Activated CD4-positive, alpha-beta T cell treated with anti-CD3 and anti-CD28 coated beads, Interleukin-2, amount 50 U/mL, for 4 hours (primary cell): ENCODE data around the gene RAB44.

Experiments
- DNase-seq, 2 experiments: peaks; one replicate each; pipeline ENCODE4 v3.0.0-alpha.2; 2020

The RAB44 gene

DNA sequence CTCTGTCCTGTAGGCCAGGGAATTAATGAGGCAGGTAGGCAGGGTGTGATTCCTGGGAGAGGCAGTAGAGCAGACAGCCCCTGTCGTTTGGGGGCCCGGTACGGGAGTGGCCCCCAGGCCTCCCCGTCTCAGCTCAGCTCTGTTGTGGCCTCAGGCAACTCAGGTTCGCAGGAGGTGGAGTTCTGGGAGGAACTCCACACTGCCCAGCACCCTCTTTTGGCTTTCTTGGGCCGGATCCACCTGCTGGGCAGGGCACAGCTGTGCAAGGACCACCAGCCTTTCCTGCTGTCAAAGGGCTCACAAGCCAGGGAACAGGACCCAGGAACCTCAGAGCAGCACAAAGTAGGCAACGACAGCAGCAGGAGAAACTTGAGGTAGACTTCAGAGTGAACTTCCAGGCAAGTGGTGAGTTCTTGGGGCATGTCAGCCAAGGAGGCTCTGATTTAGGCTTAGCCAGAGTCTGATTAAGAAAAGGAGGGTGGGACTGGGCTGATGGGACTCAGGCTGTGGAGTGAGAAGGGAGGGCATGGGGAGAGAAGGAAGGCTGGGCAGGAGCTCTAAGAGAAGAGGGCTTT is 36.9 kb downstream of the RAB44 start:
- no peak for DNase-seq

DNA sequence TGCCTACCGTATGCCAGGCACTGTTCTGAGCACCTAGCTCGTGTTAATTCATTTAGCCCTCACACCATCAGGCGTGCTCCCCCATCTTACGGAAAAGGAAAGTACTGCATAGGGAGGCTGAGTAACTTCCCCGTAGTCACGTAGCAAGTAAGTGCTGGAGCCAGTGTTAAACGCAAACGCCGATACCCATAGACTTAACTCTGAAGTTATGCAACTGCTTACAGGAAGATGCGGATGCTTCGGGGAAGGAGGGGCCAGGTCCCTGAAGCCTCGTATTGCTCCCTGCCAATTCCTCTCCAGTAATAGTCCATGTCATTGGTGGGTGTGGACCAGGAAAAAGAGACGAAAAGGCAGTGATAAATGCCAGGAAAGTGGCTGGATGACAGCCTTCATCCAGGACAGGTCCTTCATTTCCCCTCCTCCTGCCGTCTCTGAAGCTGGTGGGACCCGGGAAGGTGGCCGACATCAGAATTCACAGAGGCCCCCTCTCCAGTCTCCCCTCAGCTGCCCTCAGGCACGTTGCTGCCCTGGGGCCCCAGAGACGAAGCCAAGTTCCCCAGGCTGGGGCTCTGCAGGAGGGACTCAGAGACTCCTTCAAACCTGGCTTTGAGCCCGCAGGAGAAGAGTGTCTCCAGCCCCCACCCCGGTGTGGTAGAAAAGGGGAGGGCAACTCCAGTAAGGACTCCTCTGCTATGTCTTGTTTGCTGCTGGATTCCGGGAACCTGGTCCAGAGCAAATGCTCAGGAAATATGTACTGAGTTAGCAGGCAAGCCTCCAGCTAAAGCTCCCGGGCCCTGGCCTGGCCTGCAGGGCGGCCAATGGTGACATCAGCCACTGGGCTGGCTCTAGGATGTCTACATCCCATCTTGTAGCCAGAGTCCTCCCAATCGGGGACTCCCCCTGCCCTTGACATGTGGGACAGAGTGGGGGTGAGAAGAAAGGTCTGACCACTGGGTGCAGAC is 37.8 kb downstream of the RAB44 start:
- no peak for DNase-seq

DNA sequence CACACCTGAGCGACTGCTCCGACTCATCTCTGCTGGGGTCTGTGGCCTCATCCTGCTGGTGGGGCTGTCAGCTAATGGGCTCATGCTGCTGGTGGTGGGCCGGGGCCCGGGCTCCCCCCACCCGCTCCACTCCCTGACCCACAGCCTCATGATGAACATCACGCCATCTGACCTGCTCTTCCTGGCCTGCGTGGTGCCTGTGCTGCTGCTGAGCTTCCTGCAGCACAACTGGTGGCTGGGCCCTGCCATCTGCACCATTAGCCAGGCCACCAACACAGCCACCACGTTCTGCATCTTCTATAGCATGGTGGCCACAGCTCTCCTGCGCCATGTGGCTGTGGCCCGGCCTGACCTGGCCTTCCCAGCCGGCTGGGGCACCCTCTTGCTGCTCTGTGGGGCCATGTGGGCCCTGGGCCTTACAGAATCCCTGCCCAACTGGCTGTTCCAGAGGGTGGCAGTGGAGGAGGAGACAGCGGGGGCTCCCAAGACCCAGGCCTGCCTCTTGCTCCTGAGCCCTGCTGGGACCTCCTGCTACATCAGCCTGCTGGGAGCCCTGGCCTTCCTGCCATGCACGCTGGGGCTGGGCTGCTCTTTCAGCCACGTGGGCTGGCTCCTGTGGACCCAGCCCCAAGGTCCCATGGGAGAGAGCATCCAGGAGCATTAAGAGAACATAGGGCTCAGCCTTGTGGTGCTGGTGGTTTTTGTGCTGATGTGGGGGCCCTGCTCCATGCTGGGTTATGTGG is 39.6 kb downstream of the RAB44 start:
- DNase-seq = no peak

DNA sequence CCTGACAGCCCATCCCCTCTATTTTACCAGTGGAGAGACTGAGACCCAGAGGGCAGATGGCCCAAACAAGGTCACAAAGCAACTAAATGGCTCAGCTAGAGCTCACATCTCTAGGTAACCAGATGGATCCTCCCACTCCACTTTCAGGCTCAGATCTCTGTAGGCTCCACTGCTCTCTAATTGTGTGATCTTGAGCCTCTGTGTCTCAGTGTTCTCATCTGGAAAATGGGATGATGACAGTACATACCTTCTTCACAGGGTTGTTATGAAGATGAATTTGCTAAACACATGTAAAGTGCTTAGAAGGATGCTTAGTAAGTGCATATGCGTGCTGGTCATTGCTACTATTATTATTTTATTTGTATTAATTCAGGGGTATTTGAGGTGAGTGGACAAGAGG is 40.5 kb downstream of the RAB44 start:
- no peak for DNase-seq

DNA sequence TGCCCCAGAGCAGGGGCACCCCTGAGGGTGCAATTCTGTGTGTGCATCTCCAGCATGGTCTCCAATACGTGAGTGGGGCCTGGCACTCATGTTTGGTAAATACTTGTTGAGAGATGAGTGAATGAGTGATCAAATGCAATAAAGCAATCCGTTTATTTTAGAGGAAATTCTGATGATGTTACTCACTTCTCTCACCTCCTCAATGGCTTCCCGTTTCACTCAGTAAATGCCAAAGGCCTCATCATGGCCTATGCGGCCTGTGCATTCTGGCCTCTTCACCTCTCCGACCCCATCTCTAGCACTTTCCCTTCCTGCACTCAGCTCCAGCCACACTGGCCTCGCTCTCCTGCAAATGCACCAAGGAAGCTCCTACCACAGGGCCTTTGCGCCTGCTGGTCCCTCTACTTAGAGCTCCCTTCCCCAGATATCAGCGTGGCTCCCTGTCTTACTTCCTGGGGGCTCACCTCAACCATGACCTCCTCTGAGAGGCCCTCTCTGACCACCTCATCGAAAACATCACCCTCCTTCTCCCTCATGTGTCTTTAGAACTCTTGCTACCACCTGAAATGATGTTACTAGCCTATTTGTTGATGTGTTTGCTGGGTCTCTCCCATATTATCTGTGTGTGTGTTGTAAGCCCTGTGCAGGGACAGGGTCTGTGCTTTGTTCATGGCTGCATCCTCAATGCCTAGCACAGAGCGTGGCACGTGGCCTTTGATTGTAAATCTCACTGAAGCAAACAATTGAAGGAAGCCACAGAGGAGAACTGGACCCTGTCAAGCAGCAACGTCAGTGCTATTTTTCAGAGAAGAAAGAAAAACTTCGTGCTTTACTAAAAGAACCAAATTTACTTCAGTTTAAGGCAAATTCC is 42.6 kb downstream of the RAB44 start:
- no peak for DNase-seq

DNA sequence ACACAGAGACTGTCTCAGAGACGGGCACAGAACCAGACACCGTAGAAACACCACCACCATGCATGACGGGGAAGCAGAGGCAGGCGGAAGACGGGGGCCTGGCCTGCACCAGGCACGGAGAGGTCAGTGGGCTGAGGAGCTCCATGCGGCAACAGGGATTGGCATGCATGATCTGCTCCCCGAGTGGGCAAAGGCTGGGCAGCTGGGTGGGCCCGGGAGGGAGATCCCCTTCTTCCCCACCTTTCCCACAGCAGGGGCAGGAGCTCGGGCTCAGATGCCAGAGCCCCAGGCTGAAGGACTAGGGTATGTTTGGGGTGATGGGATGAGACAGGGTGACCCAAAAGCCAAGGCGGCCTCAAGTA is 43.2 kb downstream of the RAB44 start:
- DNase-seq = no peak

DNA sequence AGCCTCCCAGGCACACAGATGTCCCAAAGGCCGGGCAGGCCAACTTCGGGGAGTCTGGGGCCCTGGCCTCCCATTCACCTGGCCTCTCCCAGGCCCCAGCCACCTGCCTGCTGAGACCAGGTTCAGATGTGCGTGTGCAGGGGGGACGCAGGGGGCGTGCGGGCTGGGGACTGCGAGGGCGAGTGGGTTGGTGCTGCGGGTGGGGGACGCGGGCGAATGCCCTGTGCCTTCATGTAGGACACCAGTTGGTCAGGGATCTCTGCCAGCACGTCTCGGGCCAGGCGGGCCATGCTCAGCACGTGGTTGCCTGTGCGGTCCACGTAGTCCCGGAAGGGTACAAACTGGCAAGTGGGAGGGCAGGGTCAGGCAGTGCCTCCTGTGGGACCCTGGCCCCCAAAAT is 44.5 kb downstream of the RAB44 start:
- DNase-seq = no peak

DNA sequence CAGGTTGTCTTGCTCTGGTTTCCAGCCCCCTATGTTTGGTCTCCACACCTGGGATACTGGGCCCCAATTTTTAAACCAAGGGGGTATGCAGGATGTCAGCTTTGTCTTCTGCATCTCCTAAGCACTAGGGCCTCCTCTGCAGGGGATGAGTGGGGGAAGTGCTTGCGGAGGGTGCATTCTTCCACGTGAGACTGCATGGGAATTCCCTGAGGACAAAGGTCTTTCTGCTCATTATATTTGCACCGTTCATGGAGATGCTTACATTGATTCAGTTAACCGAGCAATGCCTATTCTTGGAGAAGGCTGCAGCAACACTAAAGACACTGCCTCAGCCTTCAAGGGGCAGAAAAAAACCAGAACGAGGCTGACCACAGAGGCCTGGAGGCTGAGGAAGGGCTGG is 45.4 kb downstream of the RAB44 start:
- DNase-seq = no peak

DNA sequence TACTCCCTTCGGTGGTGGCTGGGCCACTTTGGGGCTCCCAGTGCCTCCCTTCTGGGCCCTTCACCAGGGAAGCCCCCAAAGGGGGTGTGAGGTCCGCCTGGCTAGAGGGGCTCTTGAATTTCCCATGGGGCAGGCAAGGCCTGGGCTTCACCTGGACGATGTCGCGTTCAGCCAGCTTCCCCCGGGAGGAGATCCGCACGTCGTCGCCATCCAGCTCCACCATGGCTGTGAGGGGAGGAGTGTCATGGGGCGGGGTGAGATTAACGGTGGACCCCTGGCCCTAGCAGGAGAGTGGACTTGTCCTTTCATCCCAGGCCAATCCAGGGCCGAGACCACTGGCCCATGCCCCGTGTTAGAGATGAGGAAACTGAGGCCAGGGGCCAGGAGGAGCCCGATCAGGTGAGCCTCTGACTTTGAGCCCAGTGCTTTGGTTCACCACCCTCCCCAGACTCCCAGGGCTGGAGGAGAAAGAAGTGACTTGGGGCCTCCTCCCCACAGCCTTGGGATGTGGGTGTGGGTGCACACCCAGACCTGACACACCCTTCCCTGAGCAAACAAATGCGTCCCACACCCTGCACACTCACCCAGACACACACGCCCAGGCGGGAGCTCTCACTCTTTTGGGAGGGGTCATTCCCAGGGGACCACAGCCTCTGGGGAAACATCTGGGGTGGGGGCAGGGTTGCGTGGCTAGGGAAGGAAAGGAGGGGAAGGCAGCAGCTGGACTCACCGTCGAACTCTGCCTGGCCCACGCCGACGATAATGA is 46.1 kb downstream of the RAB44 start:
- DNase-seq = no peak

DNA sequence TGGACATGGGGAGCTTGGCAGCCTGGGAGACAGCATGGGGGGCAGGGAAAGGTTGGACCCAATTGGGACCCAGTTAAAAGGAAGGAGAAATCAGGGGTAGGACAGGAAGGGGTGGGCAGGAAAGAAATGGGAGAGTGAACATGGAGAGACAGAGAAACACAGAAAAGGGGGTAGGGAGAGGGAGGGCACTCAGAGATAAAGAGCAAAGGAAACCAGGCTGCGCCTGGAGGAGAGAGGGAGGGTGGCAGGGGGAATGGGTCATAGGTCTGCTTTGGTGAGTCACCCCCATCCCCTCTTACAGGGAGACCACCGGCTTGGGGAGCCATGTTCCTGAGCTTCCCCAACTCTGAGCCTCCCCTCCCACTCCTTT is 46.7 kb downstream of the RAB44 start:
- no peak for DNase-seq

DNA sequence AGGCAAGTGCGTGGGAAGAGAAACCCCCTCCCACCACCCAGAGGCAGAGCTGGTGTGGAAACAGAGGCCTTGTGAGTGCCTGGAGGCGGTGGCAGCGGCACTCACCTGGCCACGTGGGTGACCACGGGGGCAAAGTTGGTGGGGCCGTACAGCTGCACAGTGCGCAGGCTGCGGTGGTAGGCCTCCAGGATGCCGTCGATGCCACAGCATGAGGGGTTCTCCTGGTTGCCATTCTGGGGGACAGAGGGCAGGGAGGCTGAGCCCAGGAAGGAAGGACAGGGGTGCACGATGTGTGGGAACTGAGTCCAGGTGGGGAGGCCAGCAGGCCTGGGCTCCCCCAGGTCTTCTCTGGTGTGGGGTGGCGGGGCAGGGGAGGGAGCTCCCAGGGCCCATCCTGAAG is 47.7 kb downstream of the RAB44 start:
- no peak for DNase-seq

DNA sequence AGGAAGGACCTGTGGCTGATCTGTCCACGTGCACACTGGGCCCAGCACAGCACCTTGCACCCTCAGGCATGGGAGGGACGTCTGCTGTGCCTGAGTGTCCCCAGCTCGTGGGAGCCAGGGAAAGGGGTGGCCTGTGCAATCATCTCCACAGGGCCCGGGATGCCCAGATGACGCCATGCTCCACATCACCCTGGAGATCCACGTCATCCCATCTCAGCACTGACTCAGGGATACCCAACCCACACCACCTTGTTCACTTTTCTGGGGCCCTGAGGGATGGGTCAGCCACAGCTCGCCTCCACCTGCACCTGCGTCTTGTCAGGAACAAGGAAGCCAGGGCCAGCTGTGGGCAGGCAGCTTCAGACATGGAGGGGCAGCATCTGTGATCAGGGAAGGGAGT is 48.2 kb downstream of the RAB44 start:
- no peak for DNase-seq

DNA sequence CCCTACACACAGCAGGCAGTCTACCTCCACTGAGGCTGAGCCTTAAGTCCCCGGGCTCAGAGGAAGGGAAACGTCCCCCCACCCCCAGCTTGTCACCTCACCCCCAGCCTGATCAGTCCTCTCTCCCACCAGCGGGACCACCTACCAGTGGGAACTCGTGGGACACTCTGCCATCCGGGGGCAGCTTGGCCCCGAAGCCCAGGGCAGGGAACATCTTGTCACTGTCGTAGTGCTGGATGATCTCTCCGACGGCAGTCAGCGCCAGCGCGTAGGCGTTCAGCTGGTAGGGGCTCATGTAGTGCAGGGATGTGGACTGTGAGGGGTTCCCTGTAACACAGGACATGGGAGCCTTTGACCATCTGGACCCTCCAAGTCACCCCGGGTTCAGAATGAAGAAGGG is 48.6 kb downstream of the RAB44 start:
- DNase-seq = no peak

DNA sequence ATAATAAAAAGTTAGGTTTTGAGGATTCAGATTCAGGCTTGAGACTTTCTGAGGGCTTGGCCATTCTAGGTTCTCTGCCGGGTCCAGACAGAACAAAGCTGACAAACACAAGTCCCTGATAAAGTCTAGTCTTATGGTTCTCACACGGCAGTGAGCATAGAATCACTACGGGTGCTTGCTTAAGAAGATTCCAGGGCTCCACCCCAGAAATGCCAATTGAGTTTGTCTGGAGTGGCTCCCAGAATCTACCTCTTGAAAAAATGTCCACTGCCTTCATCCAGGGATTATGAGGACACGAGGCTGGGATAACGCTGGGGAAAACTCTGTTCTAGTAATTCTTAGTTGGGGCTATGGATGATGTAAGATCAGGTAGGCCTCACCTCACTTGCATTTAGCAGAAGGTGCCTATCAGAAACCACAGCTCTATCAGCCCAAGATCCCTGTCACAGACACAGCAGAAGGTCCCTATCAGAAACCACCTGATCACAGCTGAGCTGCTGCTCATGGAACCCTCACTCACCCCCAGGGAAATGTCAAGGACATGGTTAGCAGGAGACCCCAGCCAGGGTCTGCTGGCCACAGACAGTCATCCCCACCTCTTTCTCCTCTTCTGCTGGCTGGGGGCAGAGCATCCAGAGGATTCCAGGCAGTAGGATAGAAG is 52.3 kb downstream of the RAB44 start:
- DNase-seq = no peak

DNA sequence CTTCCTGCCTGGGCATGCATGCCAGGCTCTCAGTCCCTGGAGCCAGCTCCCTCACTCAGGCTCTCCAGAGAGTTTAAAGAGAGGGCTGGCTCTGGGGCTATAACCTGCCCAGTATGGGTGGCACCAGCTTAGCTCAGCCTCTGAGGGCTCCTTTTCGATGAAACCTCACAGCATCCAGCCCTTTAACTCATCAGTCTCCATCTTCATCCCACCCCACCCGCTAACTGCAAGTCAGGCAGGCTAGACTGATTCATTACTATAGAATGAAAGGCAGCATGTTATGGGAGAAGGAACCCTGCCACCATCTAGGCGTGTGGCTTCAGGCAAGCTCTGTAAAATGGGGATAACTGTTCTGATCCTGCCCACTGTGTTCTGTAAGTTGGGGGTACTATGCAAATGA is 53.5 kb downstream of the RAB44 start:
- DNase-seq = no peak

DNA sequence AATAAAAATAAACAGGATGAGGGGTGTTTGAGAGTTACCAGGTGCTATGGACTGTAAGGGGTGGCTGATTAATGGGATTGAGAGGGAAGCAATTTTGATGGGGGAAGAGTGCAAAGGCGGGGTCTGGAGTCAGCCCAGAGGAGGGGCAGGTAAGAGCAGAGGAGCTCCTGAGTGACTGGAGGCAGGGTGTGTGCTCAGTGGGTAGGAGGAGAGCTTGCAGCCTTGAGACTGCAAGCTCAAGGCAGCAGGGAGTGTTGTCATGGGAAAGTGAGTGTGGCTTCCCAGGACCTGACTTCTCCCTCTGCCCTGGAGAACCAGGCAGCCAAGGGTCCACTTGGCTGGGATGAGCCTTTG is 54.2 kb downstream of the RAB44 start:
- DNase-seq = no peak

DNA sequence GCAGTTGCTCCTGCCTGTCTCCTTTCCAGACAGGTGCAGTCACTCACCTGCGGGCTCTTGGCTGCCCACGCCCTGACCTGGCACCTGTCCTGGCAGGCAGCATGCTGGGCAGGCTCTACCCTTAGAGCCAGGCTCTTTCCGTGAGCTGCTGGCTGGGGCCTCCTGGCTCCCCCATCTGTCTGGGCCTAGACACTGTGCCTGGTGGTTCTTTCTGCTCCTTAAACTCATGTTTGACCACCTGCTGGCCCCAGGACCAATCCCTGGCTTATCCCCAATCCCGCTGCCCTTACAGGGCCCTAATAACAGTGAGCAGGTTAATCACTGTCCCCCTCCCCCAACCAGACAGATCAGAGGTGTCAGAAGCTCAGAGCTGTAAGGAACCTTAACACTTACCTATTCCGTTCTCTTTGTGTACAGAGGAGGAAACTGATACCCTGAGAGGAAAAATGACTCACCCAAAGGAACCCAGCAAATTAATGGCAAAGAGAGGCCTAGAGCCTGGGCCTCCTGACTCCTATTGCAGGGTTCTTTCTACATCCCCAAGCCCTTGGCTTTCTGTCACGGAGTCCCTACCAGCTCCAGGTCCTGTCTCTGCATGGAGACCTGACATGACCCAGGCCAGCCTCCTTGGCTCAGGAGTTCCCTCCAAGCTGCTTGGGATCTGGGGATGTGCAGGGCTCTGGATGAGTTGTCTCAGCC is 54.7 kb downstream of the RAB44 start:
- DNase-seq = no peak

DNA sequence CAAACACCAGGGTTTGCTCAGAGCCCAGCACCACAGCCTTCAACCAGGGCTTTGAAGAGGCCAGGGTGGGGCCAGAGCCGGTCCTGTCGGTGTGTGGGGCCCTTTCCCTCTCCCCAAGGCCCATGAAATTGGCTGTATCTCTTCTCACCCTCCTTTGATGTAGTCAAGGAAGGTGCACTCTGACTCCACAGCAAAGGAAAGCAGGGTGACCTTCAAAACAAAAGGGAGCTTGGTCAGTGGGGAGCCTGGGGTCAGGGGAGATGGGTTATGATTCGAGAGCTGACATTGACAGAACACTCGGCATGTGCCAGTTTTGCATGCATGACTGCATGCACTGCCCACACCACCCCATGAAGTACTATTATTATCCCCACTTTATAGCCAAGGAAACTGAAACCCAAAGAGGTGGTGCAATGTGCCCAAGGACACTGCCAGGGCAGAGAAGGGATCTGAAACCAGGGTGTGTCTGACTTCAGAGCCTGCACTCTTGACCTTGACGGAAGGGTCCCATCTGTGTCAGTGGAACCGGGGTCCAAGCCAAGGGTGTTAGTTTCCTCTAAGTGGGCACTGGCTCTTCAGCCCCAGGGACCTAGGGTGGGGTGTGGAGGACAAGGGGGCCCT is 55.4 kb downstream of the RAB44 start:
- DNase-seq = no peak

DNA sequence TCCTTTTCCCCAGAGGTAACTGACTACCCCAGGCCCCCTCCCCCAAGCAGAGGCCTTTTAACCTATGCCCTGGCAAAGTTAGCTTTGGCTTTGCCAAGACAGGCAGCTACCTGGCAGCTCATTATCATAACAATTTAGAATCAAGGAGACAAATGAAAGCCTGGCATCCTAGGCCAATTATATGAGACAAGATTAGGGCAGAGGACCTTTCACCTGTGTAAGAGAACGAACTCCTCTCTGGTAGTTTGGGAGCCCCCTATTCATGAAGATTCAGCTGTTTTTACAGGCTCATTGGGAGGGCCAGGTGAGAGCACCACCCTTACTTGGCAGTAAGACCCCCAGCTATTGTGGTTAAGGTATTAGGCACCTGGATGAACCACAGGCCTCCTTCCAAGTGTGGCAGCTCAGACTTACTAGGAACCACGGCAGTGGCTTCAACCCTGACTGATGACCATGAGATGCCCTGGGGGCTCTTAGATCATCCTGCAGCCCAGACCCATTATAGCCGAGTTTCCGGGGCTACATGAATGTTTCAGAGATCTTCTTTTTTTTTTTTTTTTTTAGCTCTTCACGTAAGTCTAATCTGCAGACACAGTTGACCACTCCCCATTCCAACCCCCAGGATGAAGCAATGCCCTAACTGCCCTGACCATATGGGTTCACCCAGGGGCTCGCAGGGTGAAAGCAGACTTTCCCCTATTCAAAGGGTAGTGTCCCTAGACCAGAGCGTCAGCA is 56.2 kb downstream of the RAB44 start:
- no peak for DNase-seq
